ENCODE data around the gene HEG1.
"Not testable (repeated sequence)": the region's sequence is repeated elsewhere in the genome, so short reads cannot be mapped to it uniquely, and the experiment has no call there.

The HEG1 gene

GRCh38 chr3:125055913-125056745 is at the start of gene HEG1:
HEG1 (minus strand) TSS chr3:125055997; CDS start chr3:125055890, 107 bp downstream.
- peak; percentile 73 for DNase-seq

GRCh38 chr3:125105116-125105515 is 49.3 kb upstream of the HEG1 start:
- DNase-seq = no peak

GRCh38 chr3:125104639-125105038 is 48.8 kb upstream of the HEG1 start:
- no peak for DNase-seq

- no peak for DNase-seq
Observed at GRCh38 chr3:125103406-125103805, 47.6 kb upstream of the HEG1 start.

GRCh38 chr3:125102470-125102869 is 46.7 kb upstream of the HEG1 start:
- DNase-seq = no peak

- no peak for DNase-seq
Observed at GRCh38 chr3:125098611-125099291, 43.0 kb upstream of the HEG1 start.

GRCh38 chr3:125090649-125091048 is 34.9 kb upstream of the HEG1 start:
- no peak for DNase-seq

- DNase-seq = no peak
Observed at GRCh38 chr3:125087768-125088391, 32.1 kb upstream of the HEG1 start.

GRCh38 chr3:125085166-125085565 is 29.4 kb upstream of the HEG1 start:
- no peak for DNase-seq

GRCh38 chr3:125083776-125084175 is 28.0 kb upstream of the HEG1 start:
- no peak for DNase-seq

- not testable (repeated sequence) for DNase-seq
Observed at GRCh38 chr3:125082339-125082738, 26.5 kb upstream of the HEG1 start.

- no peak for DNase-seq
Observed at GRCh38 chr3:125080077-125080476, 24.3 kb upstream of the HEG1 start.

- no peak for DNase-seq
Observed at GRCh38 chr3:125079675-125080045, 23.9 kb upstream of the HEG1 start.

GRCh38 chr3:125078951-125079674 is 23.3 kb upstream of the HEG1 start:
- DNase-seq = no peak

GRCh38 chr3:125077864-125078263 is 22.1 kb upstream of the HEG1 start:
- DNase-seq = no peak

GRCh38 chr3:125076464-125076863 is 20.7 kb upstream of the HEG1 start:
- DNase-seq = no peak

- DNase-seq = no peak
Observed at GRCh38 chr3:125075738-125076137, 19.9 kb upstream of the HEG1 start.

- no peak for DNase-seq
Observed at GRCh38 chr3:125073390-125073905, 17.7 kb upstream of the HEG1 start.

GRCh38 chr3:125072749-125073389 is 17.1 kb upstream of the HEG1 start:
- DNase-seq = no peak

GRCh38 chr3:125072301-125072700 is 16.5 kb upstream of the HEG1 start:
- DNase-seq = no peak

GRCh38 chr3:125069968-125070745 is 14.4 kb upstream of the HEG1 start:
- DNase-seq = no peak

GRCh38 chr3:125069452-125069851 is 13.7 kb upstream of the HEG1 start:
- no peak for DNase-seq
